H54 (cell line): ENCODE data around the gene LYZL2.
A peak's percentile ranks its signal among the peaks of the same experiment; 100 is the strongest.
"Not testable (repeated sequence)": the region's sequence is repeated elsewhere in the genome, so short reads cannot be mapped to it uniquely, and the experiment has no call there.

Experiments used
- DNase-seq: peaks from one replicate; pipeline ENCODE4 v3.0.0; 2011; ENCODE audit warnings: low spot score, mixed read lengths; ENCODE audit not compliant: insufficient read length
- FAIRE-seq: peaks from 3 replicates; lab custom pipeline; 2011; peaks lifted over from hg19 to GRCh38; lab: Jason Lieb, UNC
- POLR2A ChIP-seq: IDR thresholded peaks from 2 replicates; pipeline ENCODE4 v1.6.1; 2011; ENCODE audit warnings: low read depth, mild to moderate bottlenecking, low read length

Gene LYZL2

GRCh38 chr10:30629653-30630052 is at the start of gene LYZL2:
Gene LYZL2 (minus strand): TSS chr10:30629753. CDS start chr10:30626915, 2,838 bp downstream.
- TF ChIP-seq POLR2A, result no peak
- DNase-seq, result no peak
- no peak for FAIRE-seq

DNA sequence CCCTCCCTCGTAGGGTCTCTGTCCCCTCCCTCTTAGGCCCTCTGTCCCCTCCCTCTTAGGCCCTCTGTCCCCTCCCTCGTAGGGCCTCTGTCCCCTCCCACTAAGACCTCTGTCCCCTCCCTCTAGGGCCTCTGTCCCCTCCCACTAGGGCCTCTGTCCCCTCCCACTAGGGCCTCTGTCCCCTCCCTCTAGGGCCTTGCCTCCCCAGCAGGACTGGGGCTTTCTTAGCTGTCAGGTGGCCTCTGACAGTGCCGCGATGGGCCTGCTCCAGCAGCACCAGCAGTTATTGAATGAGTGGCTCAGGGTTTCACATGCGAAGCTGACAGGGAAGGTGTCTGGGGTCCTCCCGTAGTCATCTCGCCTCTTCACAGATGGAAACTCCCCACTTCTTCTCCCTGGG is 48.1 kb upstream of the LYZL2 start:
- DNase-seq, FAIRE-seq: not testable (repeated sequence)

DNA sequence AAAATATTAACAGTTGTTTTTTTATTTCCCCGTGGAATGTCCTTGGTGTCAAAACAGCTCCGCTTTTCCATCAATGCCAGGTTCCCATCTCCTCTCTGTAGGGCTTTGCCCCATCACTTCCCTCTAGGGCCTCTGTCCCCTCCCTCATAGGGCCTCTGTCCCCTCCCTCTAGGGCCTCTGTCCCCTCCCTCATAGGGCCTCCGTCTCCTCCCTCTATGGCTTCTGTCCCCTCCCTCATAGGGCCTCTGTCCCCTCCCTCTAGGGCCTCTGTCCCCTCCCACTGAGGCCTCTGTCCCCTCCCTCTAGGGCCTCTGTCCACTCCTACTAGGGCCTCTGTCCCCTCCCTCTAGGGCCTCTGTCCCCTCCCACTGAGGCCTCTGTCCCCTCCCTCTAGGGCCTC is 47.6 kb upstream of the LYZL2 start:
- DNase-seq, FAIRE-seq: not testable (repeated sequence)

DNA sequence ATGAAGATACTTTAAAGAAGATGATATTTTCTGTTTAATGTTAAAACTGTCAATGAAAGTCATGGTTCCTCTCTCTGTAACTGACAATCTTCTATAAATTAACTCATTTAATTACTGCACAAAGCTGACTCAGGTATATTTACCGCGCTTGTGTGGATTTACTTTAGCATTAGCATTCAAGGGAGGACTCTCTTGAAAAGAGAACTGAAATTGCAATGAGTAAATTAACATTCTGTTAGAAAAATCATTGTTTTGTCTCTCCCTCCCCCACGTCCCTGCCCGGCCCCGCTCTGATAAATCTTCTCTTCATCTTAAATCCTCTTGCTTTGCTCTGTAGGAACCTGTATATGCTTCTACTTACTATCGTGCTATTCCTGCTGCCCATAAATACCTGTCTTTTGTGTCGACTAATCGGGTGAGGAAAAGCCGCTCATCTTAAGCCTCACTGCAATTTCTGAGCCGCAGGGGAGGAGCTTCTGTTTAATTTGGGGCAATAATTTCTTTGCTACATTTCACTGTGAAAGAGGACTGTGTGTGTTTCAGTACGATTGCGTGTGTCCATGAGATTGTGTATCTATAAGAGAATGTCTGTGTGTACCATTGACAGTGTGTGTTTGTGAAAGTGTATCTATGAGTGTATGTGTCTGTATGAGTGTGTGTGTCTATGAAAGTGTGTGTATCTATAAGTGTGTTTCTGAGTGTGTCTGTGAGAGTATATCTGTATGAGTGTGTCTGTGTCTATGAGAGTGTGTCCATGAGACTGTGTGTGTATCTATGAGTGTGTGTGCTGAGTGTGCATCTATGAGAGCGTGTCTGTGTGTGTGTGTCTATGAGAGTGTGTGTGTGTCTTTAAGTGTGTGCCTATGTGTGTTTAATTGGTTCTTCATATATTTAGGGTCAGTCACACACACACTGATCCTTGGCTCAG is 46.5 kb upstream of the LYZL2 start:
- FAIRE-seq (no peak), DNase-seq (no peak)
- no peak for TF ChIP-seq POLR2A

GRCh38 chr10:30674796-30675195 is 45.2 kb upstream of the LYZL2 start:
- no peak for FAIRE-seq
- TF ChIP-seq POLR2A, result no peak
- no peak for DNase-seq

- FAIRE-seq, DNase-seq: not testable (repeated sequence)
These were observed 43.7 kb upstream of the LYZL2 start for GRCh38 chr10:30673262-30673661.

GRCh38 chr10:30672338-30672737 is 42.8 kb upstream of the LYZL2 start:
- not testable (repeated sequence) for FAIRE-seq, DNase-seq

DNA sequence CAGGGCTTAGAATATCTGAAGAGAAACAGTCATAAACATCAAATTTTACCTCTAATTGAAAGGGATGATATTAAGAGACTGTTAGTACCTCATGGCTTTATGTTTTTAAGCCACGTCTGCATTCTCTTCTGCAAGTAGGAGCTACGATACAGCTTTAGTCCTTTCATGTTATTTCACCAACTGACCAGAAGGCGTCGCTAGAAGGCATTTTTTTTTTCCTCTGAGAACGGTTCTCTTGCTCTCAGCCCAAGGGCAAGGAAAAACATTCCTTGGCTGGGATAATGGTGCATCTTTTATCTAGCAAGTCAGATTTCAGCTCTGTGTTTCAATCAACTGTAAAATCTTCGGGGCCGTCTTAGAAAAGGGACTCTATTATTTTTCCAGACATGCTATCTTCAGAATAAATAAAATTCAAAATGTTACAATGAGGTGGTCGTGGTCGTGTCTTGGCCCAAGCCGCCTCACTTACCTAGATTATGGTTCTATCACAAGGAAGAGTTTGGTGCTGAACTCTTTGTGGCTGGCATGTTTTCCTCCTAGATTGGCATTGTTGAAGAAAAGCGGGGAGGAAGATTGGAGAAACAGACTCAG is 41.6 kb upstream of the LYZL2 start:
- FAIRE-seq (peak; percentile 88), DNase-seq (peak; percentile 19)
- no peak for TF ChIP-seq POLR2A

- DNase-seq, FAIRE-seq: not testable (repeated sequence)
These were observed 38.4 kb upstream of the LYZL2 start for GRCh38 chr10:30667982-30668381.

- DNase-seq, result not testable (repeated sequence)
- peak; percentile 33 for FAIRE-seq
These were observed 33.9 kb upstream of the LYZL2 start for GRCh38 chr10:30663403-30663802.

DNA sequence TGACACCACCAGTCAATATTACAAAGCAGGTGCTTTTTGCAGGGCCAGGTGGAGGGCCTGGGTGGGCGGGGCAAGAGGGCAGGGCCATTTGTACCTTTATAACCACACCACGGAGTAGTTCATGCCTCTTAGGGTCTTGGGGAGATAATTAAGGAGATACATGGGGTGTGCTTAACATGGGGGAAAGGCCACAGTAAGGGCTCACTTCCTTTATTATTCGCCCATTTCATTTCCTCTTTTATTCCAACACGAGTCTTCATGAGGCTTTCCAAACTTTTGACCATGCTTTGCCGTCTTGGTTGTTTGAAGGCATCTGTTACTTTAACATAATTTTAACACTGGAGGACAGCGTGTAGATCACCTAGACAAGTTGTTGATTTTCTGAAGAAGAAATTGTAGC is 33.3 kb upstream of the LYZL2 start:
- no peak for DNase-seq
- no peak for TF ChIP-seq POLR2A
- FAIRE-seq, result no peak

GRCh38 chr10:30660314-30660713 is 30.8 kb upstream of the LYZL2 start:
- FAIRE-seq, DNase-seq: not testable (repeated sequence)

DNA sequence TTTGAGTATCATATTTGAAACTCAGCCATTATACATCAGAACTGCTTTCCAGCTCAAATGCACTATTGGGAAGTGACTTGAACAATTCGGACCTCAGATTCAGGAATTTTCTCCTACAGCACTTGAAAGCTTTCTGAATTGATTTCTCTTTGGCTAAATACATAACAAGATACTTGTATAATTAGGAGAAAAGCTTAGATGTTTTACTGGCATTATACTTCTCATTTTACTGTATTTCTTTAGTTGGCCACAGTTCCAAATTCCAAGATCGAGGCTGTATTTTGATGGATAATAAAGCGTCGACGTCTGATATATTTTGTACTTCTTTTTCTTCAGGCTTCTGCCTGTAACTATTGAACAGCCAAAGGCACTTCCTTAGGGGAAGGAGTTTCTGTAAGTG is 26.7 kb upstream of the LYZL2 start:
- TF ChIP-seq POLR2A, result no peak
- FAIRE-seq (no peak), DNase-seq (no peak)

DNA sequence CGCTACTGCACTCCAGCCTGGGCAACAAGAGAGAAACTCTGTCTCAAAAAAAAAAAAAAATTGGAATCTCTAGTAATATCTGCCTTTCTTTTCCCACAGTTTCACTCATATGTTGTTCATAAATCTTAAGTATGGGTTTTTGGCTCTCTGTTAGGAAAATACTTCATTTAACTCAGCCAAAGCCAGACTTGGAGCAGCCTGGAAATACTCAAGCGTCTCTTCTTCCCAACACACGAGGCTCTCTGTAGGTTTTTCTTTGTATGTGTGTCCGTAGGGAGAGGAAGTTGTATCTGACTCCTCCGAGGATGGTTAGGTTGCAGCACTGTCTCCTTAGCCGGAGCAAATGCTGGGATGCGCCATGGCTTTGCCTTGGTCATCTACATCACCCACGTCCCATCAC is 25.4 kb upstream of the LYZL2 start:
- not testable (repeated sequence) for DNase-seq, FAIRE-seq

GRCh38 chr10:30651470-30652397 is 22.2 kb upstream of the LYZL2 start:
- DNase-seq, result not testable (repeated sequence)

More at GRCh38 chr10:30651470-30652397, 22.2 kb upstream of the LYZL2 start:
- not testable (repeated sequence) for FAIRE-seq
